ENCODE results near the gene TMEM165.
A peak's percentile ranks its signal among the peaks of the same experiment; 100 is the strongest.

The TMEM165 gene

GRCh38 chr4:55409468-55410171 is 13.9 kb downstream of the TMEM165 start:
- H4K20me1 ChIP-seq (ENCODE audit: insufficient read depth, low read length): peaks cover 4% of the 10 kb centered on the region; the same call in 1 of the 2 replicates
- no peaks in the 10 kb centered on the region for H3K9me2 ChIP-seq (ENCODE audit: low read depth, low read length)
- TF ChIP-seq, protein P1, sequence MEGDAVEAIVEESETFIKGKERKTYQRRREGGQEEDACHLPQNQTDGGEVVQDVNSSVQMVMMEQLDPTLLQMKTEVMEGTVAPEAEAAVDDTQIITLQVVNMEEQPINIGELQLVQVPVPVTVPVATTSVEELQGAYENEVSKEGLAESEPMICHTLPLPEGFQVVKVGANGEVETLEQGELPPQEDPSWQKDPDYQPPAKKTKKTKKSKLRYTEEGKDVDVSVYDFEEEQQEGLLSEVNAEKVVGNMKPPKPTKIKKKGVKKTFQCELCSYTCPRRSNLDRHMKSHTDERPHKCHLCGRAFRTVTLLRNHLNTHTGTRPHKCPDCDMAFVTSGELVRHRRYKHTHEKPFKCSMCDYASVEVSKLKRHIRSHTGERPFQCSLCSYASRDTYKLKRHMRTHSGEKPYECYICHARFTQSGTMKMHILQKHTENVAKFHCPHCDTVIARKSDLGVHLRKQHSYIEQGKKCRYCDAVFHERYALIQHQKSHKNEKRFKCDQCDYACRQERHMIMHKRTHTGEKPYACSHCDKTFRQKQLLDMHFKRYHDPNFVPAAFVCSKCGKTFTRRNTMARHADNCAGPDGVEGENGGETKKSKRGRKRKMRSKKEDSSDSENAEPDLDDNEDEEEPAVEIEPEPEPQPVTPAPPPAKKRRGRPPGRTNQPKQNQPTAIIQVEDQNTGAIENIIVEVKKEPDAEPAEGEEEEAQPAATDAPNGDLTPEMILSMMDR (IDR thresholded peaks at IDR 0.05; ENCODE audit: low read length): peak; percentile 53
- TF ChIP-seq EZH2 (IDR thresholded peaks at IDR 0.05; ENCODE audit: borderline replicate concordance, low read length): no peak
- no peak overlapping the region for H2AFZ ChIP-seq (ENCODE audit: low read length)
- peaks cover 70% of the 10 kb centered on the region for H3K79me2 ChIP-seq (ENCODE audit: insufficient read depth, low read length)
- H3K4me3 ChIP-seq (ENCODE audit: low read depth, low read length, poor library complexity, severe bottlenecking): no peak overlapping the region
- H3F3A ChIP-seq (ENCODE audit: insufficient read depth, low read length): peaks cover 4% of the 10 kb centered on the region; the same call in 1 of the 2 replicates
- H3K9me3 ChIP-seq (ENCODE audit: low read length): no peaks in the 10 kb centered on the region
- H3K36me3 ChIP-seq (ENCODE audit: insufficient read depth, low read length): peaks cover 56% of the 10 kb centered on the region
- H3K27ac ChIP-seq (ENCODE audit: low read depth, low read length, poor library complexity, severe bottlenecking): peak overlapping the region; percentile 23
- no peak overlapping the region for H3K9ac ChIP-seq (ENCODE audit: low read length)
- H3K27me3 ChIP-seq (ENCODE audit: insufficient read depth, low read length): no peaks in the 10 kb centered on the region
- peak overlapping the region; percentile 30; the same call in 1 of the 2 replicates for H3K4me2 ChIP-seq (ENCODE audit: low read length)
- peaks cover 26% of the 10 kb centered on the region for H3K4me1 ChIP-seq (ENCODE audit: insufficient read depth, low read length, severe bottlenecking)

- Histone ChIP-seq H3K79me2 (ENCODE audit: insufficient read depth, low read length) (peaks cover 62% of the 10 kb centered on the region), H3K27ac (ENCODE audit: low read depth, low read length, poor library complexity, severe bottlenecking) (no peak overlapping the region), H3K9ac (ENCODE audit: low read length) (no peak overlapping the region), H3K4me1 (ENCODE audit: insufficient read depth, low read length, severe bottlenecking) (peaks cover 26% of the 10 kb centered on the region), H3K9me3 (ENCODE audit: low read length) (no peaks in the 10 kb centered on the region), H4K20me1 (ENCODE audit: insufficient read depth, low read length) (peaks cover 4% of the 10 kb centered on the region; the same call in 1 of the 2 replicates), H3K4me3 (ENCODE audit: low read depth, low read length, poor library complexity, severe bottlenecking) (no peak overlapping the region), H3K36me3 (ENCODE audit: insufficient read depth, low read length) (peaks cover 56% of the 10 kb centered on the region), H3K27me3 (ENCODE audit: insufficient read depth, low read length) (no peaks in the 10 kb centered on the region), H3F3A (ENCODE audit: insufficient read depth, low read length) (peaks cover 4% of the 10 kb centered on the region; the same call in 1 of the 2 replicates), H3K4me2 (ENCODE audit: low read length) (no peak overlapping the region), H3K9me2 (ENCODE audit: low read depth, low read length) (no peaks in the 10 kb centered on the region), H2AFZ (ENCODE audit: low read length) (no peak overlapping the region)
- TF ChIP-seq, protein P1 (IDR thresholded peaks at IDR 0.05; ENCODE audit: low read length): no peak
- TF ChIP-seq EZH2 (IDR thresholded peaks at IDR 0.05; ENCODE audit: borderline replicate concordance, low read length): no peak
These were observed 14.7 kb downstream of the TMEM165 start for GRCh38 chr4:55410431-55410830.

DNA sequence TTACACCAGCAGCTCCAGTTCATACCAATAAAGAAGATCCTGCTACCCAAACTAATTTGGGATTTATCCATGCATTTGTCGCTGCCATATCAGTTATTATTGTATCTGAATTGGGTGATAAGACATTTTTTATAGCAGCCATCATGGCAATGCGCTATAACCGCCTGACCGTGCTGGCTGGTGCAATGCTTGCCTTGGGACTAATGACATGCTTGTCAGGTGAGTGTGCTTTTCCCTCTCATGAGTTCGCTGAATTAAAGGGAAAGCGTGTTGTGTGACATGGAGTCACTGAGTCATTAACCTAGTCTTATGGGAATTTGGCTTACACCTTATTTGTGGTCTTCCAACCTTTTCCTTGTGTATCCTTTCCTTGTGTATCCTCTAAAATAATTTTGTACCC is 15.9 kb downstream of the TMEM165 start:
- TF ChIP-seq, protein P1 (IDR thresholded peaks at IDR 0.05; ENCODE audit: low read length): no peak
- no peak for TF ChIP-seq EZH2 (IDR thresholded peaks at IDR 0.05; ENCODE audit: borderline replicate concordance, low read length)
- no peaks in the 10 kb centered on the region for H3K27me3 ChIP-seq (ENCODE audit: insufficient read depth, low read length)
- H2AFZ ChIP-seq (ENCODE audit: low read length): no peak overlapping the region
- no peak overlapping the region for H3K9ac ChIP-seq (ENCODE audit: low read length)
- no peaks in the 10 kb centered on the region for H3F3A ChIP-seq (ENCODE audit: insufficient read depth, low read length)
- peaks cover 26% of the 10 kb centered on the region for H3K4me1 ChIP-seq (ENCODE audit: insufficient read depth, low read length, severe bottlenecking)
- H3K27ac ChIP-seq (ENCODE audit: low read depth, low read length, poor library complexity, severe bottlenecking): no peak overlapping the region
- no peak overlapping the region for H3K4me2 ChIP-seq (ENCODE audit: low read length)
- H3K9me2 ChIP-seq (ENCODE audit: low read depth, low read length): no peaks in the 10 kb centered on the region
- H3K9me3 ChIP-seq (ENCODE audit: low read length): no peaks in the 10 kb centered on the region
- peaks cover 4% of the 10 kb centered on the region; the same call in 1 of the 2 replicates for H4K20me1 ChIP-seq (ENCODE audit: insufficient read depth, low read length)
- H3K36me3 ChIP-seq (ENCODE audit: insufficient read depth, low read length): peaks cover 55% of the 10 kb centered on the region
- no peak overlapping the region for H3K4me3 ChIP-seq (ENCODE audit: low read depth, low read length, poor library complexity, severe bottlenecking)
- H3K79me2 ChIP-seq (ENCODE audit: insufficient read depth, low read length): peaks cover 51% of the 10 kb centered on the region
